GM12872 (cell line): ENCODE results near the gene MXRA7.

Experiments
- CTCF ChIP-seq: IDR thresholded peaks from 3 replicates; pipeline ENCODE4 v1.5.1; 2011; ENCODE audit warnings: low read depth, mild to moderate bottlenecking, low read length, moderate library complexity; ENCODE audit not compliant: insufficient read depth

The MXRA7 gene

GRCh38 chr17:76674600-76674999, 36.2 kb downstream of the MXRA7 start:
- no peak for TF ChIP-seq CTCF

- no peak for TF ChIP-seq CTCF
Measured at GRCh38 chr17:76673729-76674128, 37.0 kb downstream of the MXRA7 start.

- TF ChIP-seq CTCF = no peak
Measured at GRCh38 chr17:76672892-76673291, 37.9 kb downstream of the MXRA7 start.

DNA sequence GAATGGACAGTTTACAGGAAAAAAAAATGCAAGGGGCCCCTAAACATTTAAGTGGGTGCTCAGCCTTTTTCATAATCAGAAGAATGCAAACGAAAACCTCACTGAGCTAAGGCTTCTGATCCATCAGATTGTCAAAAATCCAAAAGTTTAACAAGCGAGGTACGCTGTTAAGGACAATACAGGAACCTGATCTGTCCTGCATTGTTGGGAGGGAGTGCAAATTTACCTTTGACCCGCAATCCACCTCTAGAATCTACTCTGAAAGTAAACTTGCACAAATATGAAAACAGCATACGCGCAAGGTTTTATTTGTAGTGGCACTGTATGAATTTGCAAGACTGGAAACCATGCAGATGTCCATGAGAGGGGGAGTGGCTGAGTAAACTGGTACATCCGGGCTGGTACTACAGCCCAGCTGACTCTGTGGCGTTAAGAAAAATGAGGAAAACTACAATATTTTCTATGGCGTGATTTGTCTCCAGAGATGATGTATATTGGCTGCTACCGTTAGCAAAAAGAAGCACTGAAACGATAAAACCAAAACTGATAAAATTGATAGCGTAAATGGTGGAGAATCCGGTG, 38.4 kb downstream of the MXRA7 start:
- TF ChIP-seq CTCF = no peak

GRCh38 chr17:76671912-76672262, 38.9 kb downstream of the MXRA7 start:
- no peak for TF ChIP-seq CTCF

DNA sequence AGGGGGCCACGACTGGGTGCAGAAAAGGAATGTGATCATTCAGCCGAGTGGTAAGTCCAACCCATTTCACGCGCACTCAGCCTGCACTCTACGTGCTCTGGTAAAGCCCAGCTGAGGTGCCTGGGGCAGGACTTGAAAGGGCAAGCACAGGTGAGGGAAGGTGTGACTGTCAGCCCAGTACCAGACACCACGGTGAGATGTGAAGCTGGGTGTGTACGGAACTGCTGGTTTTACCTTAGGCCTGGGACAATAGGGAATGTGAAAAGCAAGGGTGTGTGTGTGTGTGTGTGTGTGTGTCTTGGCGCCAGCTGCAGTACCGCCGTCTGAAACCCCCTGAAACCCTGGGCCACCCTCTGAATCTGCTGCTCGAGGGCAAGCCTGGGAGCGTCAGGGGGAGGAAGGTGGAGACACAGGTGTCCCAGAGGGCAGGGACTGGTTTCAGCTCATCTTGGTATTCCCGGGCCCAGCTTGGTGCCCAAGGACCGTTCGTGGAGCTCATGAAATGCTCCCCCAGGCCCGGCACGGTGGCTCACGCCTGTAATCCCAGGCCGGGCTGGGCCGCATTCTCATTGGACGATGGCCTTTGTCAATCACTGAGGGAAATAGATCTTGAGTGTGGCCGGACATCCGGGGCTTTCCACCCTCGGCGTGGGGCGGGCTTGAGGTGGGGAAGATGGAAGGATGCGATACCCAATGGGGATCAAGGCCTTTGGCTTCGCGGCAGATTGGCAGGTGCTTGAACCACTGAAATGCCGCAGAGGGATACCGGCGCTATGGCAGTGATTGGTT, 39.4 kb downstream of the MXRA7 start:
- TF ChIP-seq CTCF = no peak

DNA sequence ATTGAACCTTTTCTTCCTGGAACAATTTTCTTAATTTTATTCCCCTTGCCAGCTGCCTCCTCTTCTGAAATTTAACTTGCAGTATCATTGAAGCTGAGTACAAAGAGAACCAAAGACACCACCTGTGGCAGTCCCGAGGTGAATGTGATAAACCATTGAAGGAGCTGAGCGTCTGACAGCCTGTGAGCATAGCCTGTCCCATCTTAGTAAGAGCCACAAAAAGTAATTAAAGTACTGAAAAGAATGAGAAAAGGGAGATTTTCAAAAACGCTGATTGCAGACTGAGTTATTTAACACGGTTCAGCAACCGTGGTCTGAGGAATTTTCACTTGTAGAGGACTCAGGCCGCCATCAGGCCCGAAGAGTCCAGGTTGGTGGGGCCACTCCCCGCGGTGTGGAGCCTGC, 40.0 kb downstream of the MXRA7 start:
- no peak for TF ChIP-seq CTCF
